H1 (cell line): Measurements from ENCODE around the gene IL17RE.
"Not testable (repeated sequence)": the region's sequence is repeated elsewhere in the genome, so short reads cannot be mapped to it uniquely, and the experiment has no call there.

Experiments used
- BCL11A ChIP-seq, 2 experiments: IDR thresholded peaks; one replicate each; pipeline ENCODE4 v1.6.1; 2011; ENCODE audit warnings: low read depth in 2 of 2, low read length in 2 of 2, mild to moderate bottlenecking in 2 of 2
- CEBPB ChIP-seq: IDR thresholded peaks from 2 replicates; pipeline ENCODE4 v1.6.1; 2012; ENCODE audit warnings: low read depth, low read length
- CTCF ChIP-seq, 3 experiments: IDR thresholded peaks; 1 replicate in 2 of 3; 2 replicates in 1 of 3; pipeline versions ENCODE4 v1.5.1 to v1.6.1; 2011; ENCODE audit warnings: low read length in 3 of 3, mild to moderate bottlenecking in 3 of 3, inconsistent platforms in 2 of 3, low read depth in 1 of 3, moderate library complexity in 1 of 3; ENCODE audit not compliant: insufficient read depth in 1 of 3; ENCODE audit errors: control extremely low read depth in 1 of 3
- PHF8 ChIP-seq: fragments of 200-600 bp; sonication (generic); conservative IDR thresholded peaks from 2 replicates; pipeline ENCODE4 v1.7.1; 2012; ENCODE audit warnings: low read depth, mild to moderate bottlenecking, inconsistent platforms, low read length, moderate library complexity
- POLR2A ChIP-seq, 2 experiments: IDR thresholded peaks; 1 replicate in 1 of 2; 2 replicates in 1 of 2; pipeline ENCODE4 v1.6.1; 2011; ENCODE audit warnings: low read depth in 2 of 2, low read length in 2 of 2, mild to moderate bottlenecking in 2 of 2; ENCODE audit errors: control extremely low read depth in 1 of 2
- RXRA ChIP-seq: IDR thresholded peaks from 2 replicates; pipeline ENCODE4 v1.6.1; 2011; ENCODE audit warnings: low read depth, mild to moderate bottlenecking, low read length, moderate library complexity; ENCODE audit not compliant: insufficient read depth
- YY1 ChIP-seq: IDR thresholded peaks from 2 replicates; pipeline ENCODE4 v1.6.1; 2011; ENCODE audit warnings: low read depth, mild to moderate bottlenecking, low read length

GRCh38 chr3:9876255-9876654 is 26.4 kb upstream of the IL17RE start:
- not testable (repeated sequence) for TF ChIP-seq CTCF (IDR thresholded peaks at IDR 0.05; ENCODE audit: control extremely low read depth in 1 of 3, insufficient read depth in 1 of 3, low read depth in 1 of 3, low read length in 3 of 3); BCL11A (IDR thresholded peaks at IDR 0.05; ENCODE audit: low read depth in 2 of 2, low read length in 2 of 2); POLR2A (IDR thresholded peaks at IDR 0.05; ENCODE audit: control extremely low read depth in 1 of 2, low read depth in 2 of 2, low read length in 2 of 2); CEBPB; YY1; PHF8; RXRA
